ENCODE results near the gene SUN3.
"Not testable (repeated sequence)": the region's sequence is repeated elsewhere in the genome, so short reads cannot be mapped to it uniquely, and the experiment has no call there.

The SUN3 gene

GRCh38 chr7:47988496-47989386 lies 40.2 kb downstream of the SUN3 start:
- H3K4me3 ChIP-seq (ENCODE audit: insufficient read depth in 1 of 2, low read depth in 1 of 2, low read length in 2 of 2): no peak overlapping the region
- no peak overlapping the region for H3K18ac ChIP-seq (ENCODE audit: low read depth in 1 of 2, low read length in 2 of 2)
- no peak overlapping the region for H2AK5ac ChIP-seq (ENCODE audit: low read length, severe bottlenecking)
- H2BK5ac ChIP-seq (ENCODE audit: low read depth, low read length, poor library complexity, severe bottlenecking): no peak overlapping the region
- no peaks in the 10 kb centered on the region for H3K36me3 ChIP-seq (ENCODE audit: control insufficient read depth in 1 of 2, insufficient read depth in 2 of 2, low read depth in 1 of 2, low read length in 2 of 2)
- H3K27ac ChIP-seq (ENCODE audit: low read length, poor library complexity, severe bottlenecking): no peak overlapping the region
- no peaks in the 10 kb centered on the region for H3K79me1 ChIP-seq (replicated peaks; ENCODE audit: low read length, poor library complexity, severe bottlenecking)
- H2AFZ ChIP-seq (ENCODE audit: low read depth, low read length): no peak overlapping the region
- no peak overlapping the region for H3K9ac ChIP-seq (ENCODE audit: low read length)
- H3K4me1 ChIP-seq (ENCODE audit: control insufficient read depth, insufficient read depth, low read depth, low read length): peaks cover 2% of the 10 kb centered on the region
- no peak overlapping the region for H3K23ac ChIP-seq (ENCODE audit: low read length in 2 of 2)
- peak; percentile 20 for DNase-seq
- no peak overlapping the region for H3K14ac ChIP-seq (ENCODE audit: low read length in 2 of 2)
- H3K27me3 ChIP-seq (ENCODE audit: control insufficient read depth in 1 of 2, insufficient read depth in 1 of 2, low read length in 2 of 2): no peaks in the 10 kb centered on the region
- no peak overlapping the region for H3K4ac ChIP-seq (ENCODE audit: low read depth in 1 of 2, low read length in 2 of 2)
- H4K91ac ChIP-seq (ENCODE audit: low read length): no peak overlapping the region
- H3K9me3 ChIP-seq (ENCODE audit: control insufficient read depth, low read length): no peaks in the 10 kb centered on the region
- H3K4me2 ChIP-seq (ENCODE audit: low read length, poor library complexity, severe bottlenecking): no peak overlapping the region
- no peak overlapping the region for H2BK12ac ChIP-seq (ENCODE audit: low read length in 2 of 2)
- 99% methylated on average over 6 of the region's 8 CpGs for WGBS
- H2BK15ac ChIP-seq (ENCODE audit: low read depth, poor library complexity, severe bottlenecking): no peak overlapping the region
- no peak overlapping the region for H4K8ac ChIP-seq (ENCODE audit: low read length)
- no peak overlapping the region for H2BK120ac ChIP-seq (ENCODE audit: low read depth, low read length)

GRCh38 chr7:47982610-47983009 lies 46.3 kb downstream of the SUN3 start:
- no peak overlapping the region for H3K27ac ChIP-seq (ENCODE audit: low read length, poor library complexity, severe bottlenecking)
- H2AFZ ChIP-seq (ENCODE audit: low read depth, low read length): no peak overlapping the region
- H3K18ac ChIP-seq (ENCODE audit: low read depth in 1 of 2, low read length in 2 of 2): no peak overlapping the region
- H3K23ac ChIP-seq (ENCODE audit: low read length in 2 of 2): no peak overlapping the region
- H2AK5ac ChIP-seq (ENCODE audit: low read length, severe bottlenecking): no peak overlapping the region
- no peak overlapping the region for H3K4ac ChIP-seq (ENCODE audit: low read depth in 1 of 2, low read length in 2 of 2)
- DNase-seq: no peak
- no peak overlapping the region for H2BK15ac ChIP-seq (ENCODE audit: low read depth, poor library complexity, severe bottlenecking)
- no peak overlapping the region for H3K9ac ChIP-seq (ENCODE audit: low read length)
- no peak overlapping the region for H2BK12ac ChIP-seq (ENCODE audit: low read length in 2 of 2)
- H3K14ac ChIP-seq (ENCODE audit: low read length in 2 of 2): no peak overlapping the region
- peaks cover under 1 to 6% of the 10 kb centered on the region in 2 experiments for H3K36me3 ChIP-seq (ENCODE audit: control insufficient read depth in 1 of 2, insufficient read depth in 2 of 2, low read depth in 1 of 2, low read length in 2 of 2)
- H3K4me2 ChIP-seq (ENCODE audit: low read length, poor library complexity, severe bottlenecking): no peak overlapping the region
- no peaks in the 10 kb centered on the region for H3K27me3 ChIP-seq (ENCODE audit: control insufficient read depth in 1 of 2, insufficient read depth in 1 of 2, low read length in 2 of 2)
- no peak overlapping the region for H4K91ac ChIP-seq (ENCODE audit: low read length)
- H3K4me1 ChIP-seq (ENCODE audit: control insufficient read depth, insufficient read depth, low read depth, low read length): peaks cover 2% of the 10 kb centered on the region
- no peak overlapping the region for H3K4me3 ChIP-seq (ENCODE audit: insufficient read depth in 1 of 2, low read depth in 1 of 2, low read length in 2 of 2)
- no peak overlapping the region for H2BK120ac ChIP-seq (ENCODE audit: low read depth, low read length)
- no peak overlapping the region for H2BK5ac ChIP-seq (ENCODE audit: low read depth, low read length, poor library complexity, severe bottlenecking)
- peaks cover 2% of the 10 kb centered on the region for H3K79me1 ChIP-seq (replicated peaks; ENCODE audit: low read length, poor library complexity, severe bottlenecking)
- 68% methylated on average over 2 of the region's 2 CpGs for WGBS
- H4K8ac ChIP-seq (ENCODE audit: low read length): no peak overlapping the region
- no peaks in the 10 kb centered on the region for H3K9me3 ChIP-seq (ENCODE audit: control insufficient read depth, low read length)

GRCh38 chr7:47980648-47981047 lies 48.3 kb downstream of the SUN3 start:
- not testable (repeated sequence) for H2BK15ac ChIP-seq (ENCODE audit: low read depth, poor library complexity, severe bottlenecking); H2BK5ac ChIP-seq (ENCODE audit: low read depth, low read length, poor library complexity, severe bottlenecking); H3K4ac ChIP-seq (ENCODE audit: low read depth in 1 of 2, low read length in 2 of 2); H3K27me3 ChIP-seq (ENCODE audit: control insufficient read depth in 1 of 2, insufficient read depth in 1 of 2, low read length in 2 of 2); H3K4me3 ChIP-seq (ENCODE audit: insufficient read depth in 1 of 2, low read depth in 1 of 2, low read length in 2 of 2); H3K27ac ChIP-seq (ENCODE audit: low read length, poor library complexity, severe bottlenecking); H3K14ac ChIP-seq (ENCODE audit: low read length in 2 of 2); H3K23ac ChIP-seq (ENCODE audit: low read length in 2 of 2); H3K9me3 ChIP-seq (ENCODE audit: control insufficient read depth, low read length); H2AK5ac ChIP-seq (ENCODE audit: low read length, severe bottlenecking); H3K9ac ChIP-seq (ENCODE audit: low read length); H3K18ac ChIP-seq (ENCODE audit: low read depth in 1 of 2, low read length in 2 of 2); DNase-seq; H2BK120ac ChIP-seq (ENCODE audit: low read depth, low read length); H3K4me2 ChIP-seq (ENCODE audit: low read length, poor library complexity, severe bottlenecking); H3K4me1 ChIP-seq (ENCODE audit: control insufficient read depth, insufficient read depth, low read depth, low read length); H2AFZ ChIP-seq (ENCODE audit: low read depth, low read length); H4K91ac ChIP-seq (ENCODE audit: low read length); H2BK12ac ChIP-seq (ENCODE audit: low read length in 2 of 2); H4K8ac ChIP-seq (ENCODE audit: low read length)
- 100% methylated on average over 1 of the region's 5 CpGs for WGBS
- Histone ChIP-seq H3K36me3 (ENCODE audit: control insufficient read depth in 1 of 2, insufficient read depth in 2 of 2, low read depth in 1 of 2, low read length in 2 of 2) (peaks cover 7 to 25% of the 10 kb centered on the region in 2 experiments), H3K79me1 (replicated peaks; ENCODE audit: low read length, poor library complexity, severe bottlenecking) (peaks cover 10% of the 10 kb centered on the region)

- H2AK5ac ChIP-seq (ENCODE audit: low read length, severe bottlenecking): no peak overlapping the region
- 71% methylated on average over 1 of the region's 7 CpGs for WGBS
- no peak overlapping the region for H2BK12ac ChIP-seq (ENCODE audit: low read length in 2 of 2)
- H3K27ac ChIP-seq (ENCODE audit: low read length, poor library complexity, severe bottlenecking): no peak overlapping the region
- peak overlapping the region; percentile 95 for H3K9ac ChIP-seq (ENCODE audit: low read length)
- peaks cover 12% of the 10 kb centered on the region for H3K79me1 ChIP-seq (replicated peaks; ENCODE audit: low read length, poor library complexity, severe bottlenecking)
- H3K23ac ChIP-seq (ENCODE audit: low read length in 2 of 2): no peak overlapping the region
- no peaks in the 10 kb centered on the region for H3K9me3 ChIP-seq (ENCODE audit: control insufficient read depth, low read length)
- peak overlapping the region; percentile 76 to 96 for H3K4me3 ChIP-seq (ENCODE audit: insufficient read depth in 1 of 2, low read depth in 1 of 2, low read length in 2 of 2)
- peak overlapping the region; percentile 38 for H4K8ac ChIP-seq (ENCODE audit: low read length)
- H3K36me3 ChIP-seq (ENCODE audit: control insufficient read depth in 1 of 2, insufficient read depth in 2 of 2, low read depth in 1 of 2, low read length in 2 of 2): peaks cover 13 to 32% of the 10 kb centered on the region in 2 experiments
- no peak overlapping the region for H2BK5ac ChIP-seq (ENCODE audit: low read depth, low read length, poor library complexity, severe bottlenecking)
- no peak overlapping the region for H3K4ac ChIP-seq (ENCODE audit: low read depth in 1 of 2, low read length in 2 of 2)
- peak; percentile 33 for DNase-seq
- peak overlapping the region; percentile 88 for H2AFZ ChIP-seq (ENCODE audit: low read depth, low read length)
- H3K18ac ChIP-seq (ENCODE audit: low read depth in 1 of 2, low read length in 2 of 2): no peak overlapping the region
- no peak overlapping the region for H4K91ac ChIP-seq (ENCODE audit: low read length)
- peaks cover 2% of the 10 kb centered on the region for H3K4me1 ChIP-seq (ENCODE audit: control insufficient read depth, insufficient read depth, low read depth, low read length)
- H2BK120ac ChIP-seq (ENCODE audit: low read depth, low read length): no peak overlapping the region
- H3K4me2 ChIP-seq (ENCODE audit: low read length, poor library complexity, severe bottlenecking): peak overlapping the region; percentile 84
- H2BK15ac ChIP-seq (ENCODE audit: low read depth, poor library complexity, severe bottlenecking): no peak overlapping the region
- H3K27me3 ChIP-seq (ENCODE audit: control insufficient read depth in 1 of 2, insufficient read depth in 1 of 2, low read length in 2 of 2): no peaks in the 10 kb centered on the region
- H3K14ac ChIP-seq (ENCODE audit: low read length in 2 of 2): no peak overlapping the region
Measured at GRCh38 chr7:47979832-47980181, 49.1 kb downstream of the SUN3 start.
